Activated naive CD8-positive, alpha-beta T cell treated with anti-CD3 and anti-CD28 coated beads for 36 hours (primary cell): ENCODE results near the gene TRIM14. TPM values are rescaled to one million over a fixed set of nuclear protein-coding genes. Genes with fewer than 3 reads are reported as not detected.
"Not testable (repeated sequence)": the region's sequence is repeated elsewhere in the genome, so short reads cannot be mapped to it uniquely, and the experiment has no call there.

ENCODE experiments used
- DNase-seq: peaks from one replicate; pipeline ENCODE4 v3.0.0; 2021
- H3K27ac Mint-ChIP-seq: one replicate; pipeline ENCODE4 v1.8.0; 2022; ENCODE audit warnings: mild to moderate bottlenecking, moderate library complexity, mixed read lengths
- H3K27me3 Mint-ChIP-seq: one replicate; pipeline ENCODE4 v1.8.0; 2022; ENCODE audit warnings: mild to moderate bottlenecking, mixed read lengths
- H3K36me3 Mint-ChIP-seq: one replicate; pipeline ENCODE4 v1.8.0; 2021; ENCODE audit warnings: mild to moderate bottlenecking, mixed read lengths
- H3K4me1 Mint-ChIP-seq: one replicate; pipeline ENCODE4 v1.8.0; 2021; ENCODE audit warnings: mixed read lengths
- H3K4me3 Mint-ChIP-seq: one replicate; pipeline ENCODE4 v1.8.0; 2022; ENCODE audit warnings: mild to moderate bottlenecking, moderate library complexity, mixed read lengths
- H3K9me3 Mint-ChIP-seq: one replicate; pipeline ENCODE4 v1.8.0; 2022; ENCODE audit warnings: mixed read lengths
- total RNA-seq, 2 experiments: library from RNA; stranded (reverse); gene quantifications; one replicate each; pipeline ENCODE4 v1.2.3, GENCODE V29; 2021

Gene TRIM14
- total RNA-seq, 2 experiments from 2014 or later = 45.2 to 47.4 TPM

- H3K27ac Mint-ChIP-seq, H3K4me1 Mint-ChIP-seq, DNase-seq, H3K36me3 Mint-ChIP-seq, H3K9me3 Mint-ChIP-seq, H3K27me3 Mint-ChIP-seq, H3K4me3 Mint-ChIP-seq: not testable (repeated sequence)
Observed at GRCh38 chr9:98130060-98130459, 11.0 kb upstream of the TRIM14 start.

DNA sequence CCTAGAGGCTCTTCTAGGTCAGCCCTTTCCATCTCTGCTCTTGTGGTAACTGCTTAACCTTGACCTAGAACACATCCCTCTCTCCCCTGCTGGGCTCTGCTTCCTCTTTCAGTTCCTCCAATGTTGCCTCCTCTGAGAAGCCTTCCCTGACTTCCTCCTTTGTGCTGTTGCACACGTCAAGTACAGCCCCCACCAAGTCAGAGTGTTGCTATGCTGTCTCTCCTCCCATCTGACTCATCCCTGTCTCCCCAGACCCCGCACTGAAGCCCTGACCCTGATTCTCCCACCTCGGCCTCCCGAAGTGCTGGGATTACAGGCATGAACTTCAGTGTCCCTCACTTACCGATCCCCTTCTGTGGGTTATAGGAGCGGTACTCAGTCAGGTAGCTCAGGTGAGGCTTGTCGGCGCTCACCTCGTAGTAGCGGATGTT is 10.4 kb upstream of the TRIM14 start:
- Mint-ChIP-seq H3K27ac (peak overlapping the region; percentile 11), H3K36me3 (peaks cover 3% of the 10 kb centered on the region)

GRCh38 chr9:98128316-98128715 is 9.3 kb upstream of the TRIM14 start:
- Mint-ChIP-seq H3K4me1 (peaks cover 2% of the 10 kb centered on the region), H3K27ac (no peak overlapping the region), H3K9me3 (no peaks in the 10 kb centered on the region), H3K27me3 (no peaks in the 10 kb centered on the region), H3K36me3 (peaks cover 3% of the 10 kb centered on the region), H3K4me3 (no peak overlapping the region)
- DNase-seq = no peak

More for the DNA sequence above, 10.4 kb upstream of the TRIM14 start:
- H3K4me3 Mint-ChIP-seq = no peak overlapping the region
- no peaks in the 10 kb centered on the region for H3K9me3 Mint-ChIP-seq
- H3K27me3 Mint-ChIP-seq = no peaks in the 10 kb centered on the region
- no peak for DNase-seq
- peaks cover 2% of the 10 kb centered on the region for H3K4me1 Mint-ChIP-seq

- Mint-ChIP-seq H3K36me3 (peaks cover 3% of the 10 kb centered on the region), H3K4me3 (no peak overlapping the region), H3K9me3 (no peaks in the 10 kb centered on the region), H3K4me1 (peaks cover 2% of the 10 kb centered on the region), H3K27ac (no peak overlapping the region), H3K27me3 (no peaks in the 10 kb centered on the region)
- no peak for DNase-seq
Observed at GRCh38 chr9:98127226-98127625, 8.2 kb upstream of the TRIM14 start.

- Mint-ChIP-seq H3K4me3 (no peak overlapping the region), H3K36me3 (peaks cover 3% of the 10 kb centered on the region), H3K27me3 (no peaks in the 10 kb centered on the region), H3K4me1 (peaks cover 19% of the 10 kb centered on the region), H3K9me3 (no peaks in the 10 kb centered on the region), H3K27ac (no peak overlapping the region)
- DNase-seq = no peak
Observed at GRCh38 chr9:98124637-98125426, 5.8 kb upstream of the TRIM14 start.

DNA sequence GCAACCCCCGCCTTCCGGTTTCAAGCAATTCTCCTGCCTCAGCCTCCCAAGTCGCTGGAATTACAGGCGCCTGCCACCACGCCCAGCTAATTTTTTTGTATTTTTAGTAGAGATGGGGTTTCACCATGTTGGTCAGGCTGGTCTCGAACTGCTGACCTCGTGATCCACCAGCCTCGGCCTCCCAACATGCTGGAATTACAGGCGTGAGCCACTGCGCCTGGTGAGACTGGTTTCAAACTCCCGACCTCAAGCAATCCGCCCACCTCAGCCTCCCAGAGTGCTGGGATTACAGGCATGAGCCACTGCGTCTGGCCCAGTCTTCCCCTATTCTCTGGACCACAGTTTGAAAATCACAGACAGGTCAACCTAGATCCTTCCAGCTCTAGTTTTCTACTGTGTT is 5.1 kb upstream of the TRIM14 start:
- not testable (repeated sequence) for DNase-seq, H3K27me3 Mint-ChIP-seq, H3K36me3 Mint-ChIP-seq, H3K9me3 Mint-ChIP-seq, H3K27ac Mint-ChIP-seq, H3K4me3 Mint-ChIP-seq
- H3K4me1 Mint-ChIP-seq = peaks cover 25% of the 10 kb centered on the region

DNA sequence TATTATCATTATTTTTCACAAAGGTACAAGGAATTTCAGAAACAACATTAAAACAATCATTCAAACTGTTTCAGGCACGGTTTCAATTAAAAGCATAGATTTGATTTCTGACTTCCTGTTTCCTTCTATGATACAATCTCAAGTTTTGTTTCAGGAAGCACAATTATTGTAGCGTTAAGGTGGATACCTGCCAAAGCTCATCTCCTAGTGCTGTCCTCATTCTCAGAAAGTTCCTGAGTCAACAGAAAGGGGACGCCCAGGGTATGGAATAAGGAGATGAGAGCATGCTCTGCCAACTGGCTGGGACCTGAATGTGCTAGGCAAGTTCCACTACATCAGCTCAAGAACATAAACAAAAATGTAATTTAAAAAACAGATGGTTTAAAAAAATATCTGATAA is 2.0 kb upstream of the TRIM14 start:
- H3K4me1 Mint-ChIP-seq = peaks cover 36% of the 10 kb centered on the region
- H3K36me3 Mint-ChIP-seq = peaks cover 20% of the 10 kb centered on the region
- H3K27ac Mint-ChIP-seq = no peak overlapping the region
- H3K9me3 Mint-ChIP-seq = no peaks in the 10 kb centered on the region
- H3K27me3 Mint-ChIP-seq = no peaks in the 10 kb centered on the region
- peak overlapping the region; percentile 65 for H3K4me3 Mint-ChIP-seq
- no peak for DNase-seq

- Mint-ChIP-seq H3K4me1 (peaks cover 36% of the 10 kb centered on the region), H3K27ac (peak overlapping the region; percentile 92), H3K9me3 (no peaks in the 10 kb centered on the region), H3K4me3 (peak overlapping the region; percentile 65), H3K27me3 (no peaks in the 10 kb centered on the region), H3K36me3 (peaks cover 20% of the 10 kb centered on the region)
- DNase-seq = no peak
Observed at GRCh38 chr9:98120476-98120875, 1.5 kb upstream of the TRIM14 start.

GRCh38 chr9:98117984-98118639 is 910 bp downstream of the TRIM14 start:
- peak; percentile 44 for DNase-seq
- H3K36me3 Mint-ChIP-seq = peaks cover 24% of the 10 kb centered on the region
- no peaks in the 10 kb centered on the region for H3K9me3 Mint-ChIP-seq
- H3K4me1 Mint-ChIP-seq = peaks cover 36% of the 10 kb centered on the region
- peak overlapping the region; percentile 92 for H3K27ac Mint-ChIP-seq
- H3K4me3 Mint-ChIP-seq = peak overlapping the region; percentile 94
- no peaks in the 10 kb centered on the region for H3K27me3 Mint-ChIP-seq

GRCh38 chr9:98117097-98117496 is 1.9 kb downstream of the TRIM14 start:
- H3K27ac Mint-ChIP-seq, DNase-seq, H3K9me3 Mint-ChIP-seq, H3K27me3 Mint-ChIP-seq: not testable (repeated sequence)
- H3K36me3 Mint-ChIP-seq = peaks cover 29% of the 10 kb centered on the region
- peaks cover 38% of the 10 kb centered on the region for H3K4me1 Mint-ChIP-seq
- peak overlapping the region; percentile 94 for H3K4me3 Mint-ChIP-seq

GRCh38 chr9:98109052-98109451 is 10.0 kb downstream of the TRIM14 start:
- Mint-ChIP-seq H3K36me3 (peaks cover 76% of the 10 kb centered on the region), H3K27me3 (no peaks in the 10 kb centered on the region), H3K27ac (peak overlapping the region; percentile 96), H3K4me3 (no peak overlapping the region), H3K4me1 (peaks cover 61% of the 10 kb centered on the region), H3K9me3 (no peaks in the 10 kb centered on the region)
- no peak for DNase-seq

- DNase-seq = peak; percentile 36
- H3K36me3 Mint-ChIP-seq = peaks cover 79% of the 10 kb centered on the region
- peak overlapping the region; percentile 61 for H3K4me3 Mint-ChIP-seq
- no peaks in the 10 kb centered on the region for H3K27me3 Mint-ChIP-seq
- peaks cover 65% of the 10 kb centered on the region for H3K4me1 Mint-ChIP-seq
- peak overlapping the region; percentile 96 for H3K27ac Mint-ChIP-seq
- H3K9me3 Mint-ChIP-seq = no peaks in the 10 kb centered on the region
Observed at GRCh38 chr9:98108531-98109031, 10.4 kb downstream of the TRIM14 start.

- Mint-ChIP-seq H3K9me3 (no peaks in the 10 kb centered on the region), H3K4me3 (no peak overlapping the region), H3K27ac (peak overlapping the region; percentile 96), H3K27me3 (no peaks in the 10 kb centered on the region), H3K36me3 (peaks cover 78% of the 10 kb centered on the region), H3K4me1 (peaks cover 67% of the 10 kb centered on the region)
- no peak for DNase-seq
Observed at GRCh38 chr9:98107926-98108325, 11.1 kb downstream of the TRIM14 start.

- DNase-seq = no peak
Observed at GRCh38 chr9:98105006-98105405, 14.0 kb downstream of the TRIM14 start.

DNA sequence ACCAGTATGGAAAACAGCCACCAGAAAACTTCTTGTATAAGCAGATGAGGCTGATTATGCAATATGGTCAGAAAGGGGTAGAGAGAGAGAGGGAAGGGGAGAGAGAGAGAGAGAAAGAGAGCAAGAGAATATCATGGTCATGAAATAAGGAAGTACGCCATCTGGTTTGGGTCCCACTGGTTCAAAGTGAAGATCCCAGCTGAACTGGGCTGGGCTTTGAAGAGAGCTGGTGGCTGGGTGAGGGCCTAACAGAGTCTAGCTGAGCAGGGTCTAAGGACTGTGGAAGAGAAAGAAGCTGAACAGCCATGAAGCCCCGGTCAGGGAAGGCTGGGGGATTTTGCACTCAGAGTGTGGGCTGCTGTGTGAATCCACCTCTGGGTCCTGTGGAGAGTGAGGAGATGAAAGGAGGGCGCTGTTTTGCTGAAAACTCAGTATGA is 14.6 kb downstream of the TRIM14 start:
- DNase-seq = no peak
- Mint-ChIP-seq H3K27me3 (no peaks in the 10 kb centered on the region), H3K4me1 (peaks cover 83% of the 10 kb centered on the region), H3K9me3 (no peaks in the 10 kb centered on the region), H3K27ac (peak overlapping the region; percentile 82), H3K36me3 (peaks cover 61% of the 10 kb centered on the region), H3K4me3 (no peak overlapping the region)

More at GRCh38 chr9:98105006-98105405, 14.0 kb downstream of the TRIM14 start:
- Mint-ChIP-seq H3K36me3 (peaks cover 60% of the 10 kb centered on the region), H3K27ac (peak overlapping the region; percentile 82), H3K4me3 (no peak overlapping the region), H3K4me1 (peaks cover 82% of the 10 kb centered on the region), H3K27me3 (no peaks in the 10 kb centered on the region), H3K9me3 (no peaks in the 10 kb centered on the region)
